Spleen (tissue), 7 donors: ENCODE measurements around the gene ZBTB42.

Source experiments
- CTCF ChIP-seq, 11 experiments: fragments of 200-600 bp in 7 of 11; fragments of 450-650 bp in 4 of 11; sonication (generic) in 4 of 11; IDR thresholded peaks in 8 of 11; conservative IDR thresholded peaks in 3 of 11; 1 replicate in 7 of 11; 2 replicates in 4 of 11; pipeline versions ENCODE4 v1.4.0 to v1.8.0; 2016 to 2021; ENCODE audit warnings: antibody characterized with exemption in 11 of 11, inconsistent platforms in 4 of 11, mild to moderate bottlenecking in 1 of 11
- POLR2AphosphoS5 ChIP-seq, 3 donors: sonication (generic); formaldehyde crosslinking; IDR thresholded peaks; one replicate each; pipeline ENCODE4 v1.5.1; 2017; ENCODE audit warnings: antibody characterized with exemption in 3 of 3
- donor health status: DM: no; HTN: no; CAD: no; lungs with moderate emphysema.
- donor health status: DM: no; HTN: no; CAD: no.
- donor health status: DM: no; HTN: no; CAD: no.

- no peak for TF ChIP-seq POLR2AphosphoS5 (IDR thresholded peaks at IDR 0.05)
- no peak for TF ChIP-seq CTCF (IDR thresholded peaks at IDR 0.05 in 8 of 11, conservative IDR thresholded peaks at IDR 0.05 in 3 of 11)
Observed at GRCh38 chr14:104758981-104759969, 41.6 kb upstream of the ZBTB42 start.
